ENCODE data around the gene ZBTB32.
"Not testable (repeated sequence)": the region's sequence is repeated elsewhere in the genome, so short reads cannot be mapped to it uniquely, and the experiment has no call there.

Gene ZBTB32

DNA sequence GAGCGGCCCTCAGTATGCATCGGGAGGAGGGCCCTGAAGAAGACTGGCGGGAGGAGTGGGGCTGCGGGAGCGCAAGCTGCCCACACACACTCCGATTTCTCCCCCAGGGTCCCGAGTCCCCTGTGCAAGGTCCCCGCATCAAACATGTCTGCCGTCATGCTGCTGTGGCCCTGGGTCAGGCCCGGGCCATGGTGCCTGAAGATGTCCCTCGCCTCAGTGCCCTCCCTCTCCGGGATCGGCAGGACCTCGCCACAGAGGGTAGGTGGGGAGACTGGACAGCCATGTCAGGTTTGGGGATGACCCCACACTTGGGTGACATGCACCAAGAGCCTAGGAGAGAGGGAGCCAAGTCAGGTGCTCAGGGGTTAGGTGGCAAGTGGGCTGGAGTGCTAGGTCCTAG lies 18.1 kb downstream of the ZBTB32 start:
- DNase-seq = no peak

GRCh38 chr19:35722897-35723296 lies 18.5 kb downstream of the ZBTB32 start:
- DNase-seq = no peak

- no peak for DNase-seq
Observed at GRCh38 chr19:35723671-35724070, 19.3 kb downstream of the ZBTB32 start.

- not testable (repeated sequence) for DNase-seq
Observed at GRCh38 chr19:35724132-35724531, 19.8 kb downstream of the ZBTB32 start.

- no peak for DNase-seq
Observed at GRCh38 chr19:35724560-35724959, 20.2 kb downstream of the ZBTB32 start.

DNA sequence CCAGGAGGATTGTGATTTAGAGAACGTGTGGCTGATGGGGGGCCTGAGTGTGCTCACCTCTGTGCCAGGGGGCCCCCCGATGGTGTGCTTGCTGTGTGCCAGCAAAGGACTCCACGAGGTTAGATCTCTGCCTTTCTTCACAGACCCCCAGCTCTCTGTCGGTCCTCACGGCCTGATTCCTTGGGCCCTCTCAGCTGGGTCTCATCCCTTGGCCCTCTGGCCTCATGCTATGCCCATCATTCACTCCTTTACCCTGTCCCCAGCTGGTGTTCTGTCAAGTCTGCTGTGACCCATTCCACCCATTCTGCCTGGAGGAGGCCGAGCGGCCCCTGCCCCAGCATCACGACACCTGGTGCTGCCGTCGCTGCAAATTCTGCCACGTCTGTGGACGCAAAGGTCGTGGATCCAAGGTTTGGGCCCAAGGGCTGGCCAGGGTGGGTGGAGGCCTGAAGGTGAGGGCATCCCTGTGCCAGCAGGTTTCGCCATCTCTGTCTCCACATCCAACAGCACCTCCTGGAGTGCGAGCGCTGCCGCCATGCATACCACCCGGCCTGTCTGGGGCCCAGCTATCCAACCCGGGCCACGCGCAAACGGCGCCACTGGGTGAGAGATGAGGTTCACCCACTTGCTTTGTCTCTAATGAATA lies 21.0 kb downstream of the ZBTB32 start:
- DNase-seq = no peak

GRCh38 chr19:35727053-35727955 lies 22.9 kb downstream of the ZBTB32 start:
- DNase-seq = no peak

DNA sequence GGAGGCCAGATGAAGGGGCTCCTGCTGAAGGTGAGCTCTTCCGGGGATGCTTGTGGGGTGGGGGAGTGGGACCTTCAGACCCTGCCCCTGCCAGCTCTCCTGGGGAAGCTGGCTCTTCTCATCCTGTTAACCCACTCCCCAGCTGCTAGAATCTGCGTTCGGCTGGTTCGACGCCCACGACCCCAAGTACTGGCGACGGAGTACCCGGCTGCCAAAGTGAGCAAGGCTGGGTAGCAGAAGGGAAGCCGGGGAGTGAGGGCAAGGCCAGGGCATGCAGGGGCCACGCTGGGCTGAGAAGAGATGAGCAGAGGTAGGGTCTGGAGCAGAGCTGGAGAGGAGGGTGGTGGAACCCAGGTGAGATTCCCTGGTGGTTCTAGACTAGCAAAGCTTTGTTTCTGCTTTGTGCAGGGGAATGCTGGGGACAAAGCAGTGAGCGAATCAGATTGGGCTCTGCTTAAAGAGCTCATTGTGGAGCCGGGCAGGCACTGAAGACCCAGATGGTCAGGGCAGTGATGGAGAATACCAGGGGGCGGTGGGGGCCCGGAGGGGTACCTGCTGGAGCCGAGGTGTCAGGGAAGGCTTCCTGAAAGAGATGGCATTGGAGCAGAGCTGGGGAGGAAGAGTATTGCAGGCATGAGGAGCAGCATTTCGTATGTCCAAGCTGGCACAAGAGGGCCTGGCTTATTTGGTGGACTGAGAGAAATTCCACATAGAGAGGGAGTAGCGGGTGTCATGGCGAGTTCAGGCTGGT lies 23.8 kb downstream of the ZBTB32 start:
- DNase-seq = no peak

DNA sequence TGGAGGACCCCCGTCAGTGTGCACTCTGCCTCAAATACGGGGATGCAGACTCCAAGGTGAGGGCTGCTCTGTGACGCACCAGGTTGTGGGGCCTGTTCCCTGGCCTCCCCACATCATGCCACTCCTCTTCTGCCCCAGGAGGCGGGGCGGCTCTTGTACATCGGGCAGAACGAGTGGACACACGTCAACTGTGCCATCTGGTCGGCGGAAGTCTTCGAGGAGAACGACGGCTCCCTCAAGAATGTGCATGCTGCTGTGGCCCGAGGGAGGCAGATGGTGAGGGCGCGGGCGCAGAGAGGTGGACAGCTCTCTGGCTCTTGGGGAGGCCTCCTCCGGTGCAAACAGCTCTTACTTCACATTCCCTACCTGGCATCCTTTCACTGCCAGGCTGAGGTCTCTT lies 24.7 kb downstream of the ZBTB32 start:
- DNase-seq = no peak

DNA sequence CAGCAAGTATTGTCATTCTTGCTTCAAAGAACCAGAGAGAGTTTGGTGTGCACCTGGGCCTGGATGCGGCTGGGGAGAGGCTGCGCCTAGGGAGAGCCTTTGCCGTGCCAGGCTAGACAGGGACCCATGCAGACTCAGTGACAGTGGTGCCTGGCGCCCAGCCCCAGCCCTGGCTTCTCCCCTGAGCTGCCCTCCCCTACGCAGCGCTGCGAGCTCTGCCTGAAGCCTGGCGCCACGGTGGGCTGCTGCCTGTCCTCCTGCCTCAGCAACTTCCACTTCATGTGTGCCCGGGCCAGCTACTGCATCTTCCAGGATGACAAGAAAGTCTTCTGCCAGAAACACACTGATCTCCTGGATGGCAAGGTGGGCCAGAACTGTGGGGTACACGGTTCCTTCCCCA lies 25.4 kb downstream of the ZBTB32 start:
- no peak for DNase-seq

GRCh38 chr19:35730326-35730725 lies 26.0 kb downstream of the ZBTB32 start:
- DNase-seq = no peak

DNA sequence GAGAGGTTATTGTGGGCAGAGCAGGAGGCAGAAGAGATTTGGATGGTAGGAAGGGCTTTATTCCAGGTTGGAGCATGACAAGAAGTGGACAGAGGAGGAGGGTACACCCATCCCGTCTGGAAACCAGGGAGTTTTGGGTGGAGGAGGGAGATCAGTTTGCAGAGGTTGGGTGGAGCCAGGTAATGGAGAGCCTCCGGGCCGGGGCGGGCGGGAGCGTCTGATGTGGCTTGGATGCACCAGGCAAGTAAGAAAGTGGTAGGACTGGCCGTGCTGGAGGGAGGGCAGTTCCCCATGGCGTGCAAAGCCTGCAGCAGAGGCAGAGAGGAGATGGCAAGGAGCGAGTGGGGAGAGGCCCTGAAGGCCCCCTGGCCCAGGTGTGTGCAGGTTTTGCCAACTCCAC lies 27.0 kb downstream of the ZBTB32 start:
- DNase-seq = no peak

DNA sequence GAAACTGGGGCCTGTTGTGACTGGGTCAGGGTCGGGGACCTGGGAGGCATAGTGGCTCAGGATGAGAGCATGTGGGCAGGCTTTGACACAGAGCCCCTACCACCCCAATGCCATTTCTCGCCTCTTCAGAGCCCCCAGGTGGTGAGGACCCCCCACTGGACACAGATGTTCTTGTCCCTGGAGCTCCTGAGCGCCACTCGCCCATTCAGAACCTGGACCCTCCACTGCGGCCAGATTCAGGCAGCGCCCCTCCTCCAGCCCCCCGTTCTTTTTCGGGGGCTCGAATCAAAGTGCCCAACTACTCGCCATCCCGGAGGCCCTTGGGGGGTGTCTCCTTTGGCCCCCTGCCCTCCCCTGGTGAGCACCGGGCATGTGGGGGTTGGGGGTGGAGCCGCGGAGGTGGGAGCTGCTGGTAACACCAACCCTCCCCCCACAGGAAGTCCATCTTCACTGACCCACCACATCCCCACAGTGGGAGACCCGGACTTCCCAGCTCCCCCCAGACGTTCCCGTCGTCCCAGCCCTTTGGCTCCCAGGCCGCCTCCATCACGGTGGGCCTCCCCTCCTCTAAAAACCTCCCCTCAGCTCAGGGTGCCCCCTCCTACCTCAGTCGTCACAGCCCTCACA lies 27.5 kb downstream of the ZBTB32 start:
- DNase-seq = no peak

- no peak for DNase-seq
Observed at GRCh38 chr19:35732540-35733179, 28.3 kb downstream of the ZBTB32 start.

DNA sequence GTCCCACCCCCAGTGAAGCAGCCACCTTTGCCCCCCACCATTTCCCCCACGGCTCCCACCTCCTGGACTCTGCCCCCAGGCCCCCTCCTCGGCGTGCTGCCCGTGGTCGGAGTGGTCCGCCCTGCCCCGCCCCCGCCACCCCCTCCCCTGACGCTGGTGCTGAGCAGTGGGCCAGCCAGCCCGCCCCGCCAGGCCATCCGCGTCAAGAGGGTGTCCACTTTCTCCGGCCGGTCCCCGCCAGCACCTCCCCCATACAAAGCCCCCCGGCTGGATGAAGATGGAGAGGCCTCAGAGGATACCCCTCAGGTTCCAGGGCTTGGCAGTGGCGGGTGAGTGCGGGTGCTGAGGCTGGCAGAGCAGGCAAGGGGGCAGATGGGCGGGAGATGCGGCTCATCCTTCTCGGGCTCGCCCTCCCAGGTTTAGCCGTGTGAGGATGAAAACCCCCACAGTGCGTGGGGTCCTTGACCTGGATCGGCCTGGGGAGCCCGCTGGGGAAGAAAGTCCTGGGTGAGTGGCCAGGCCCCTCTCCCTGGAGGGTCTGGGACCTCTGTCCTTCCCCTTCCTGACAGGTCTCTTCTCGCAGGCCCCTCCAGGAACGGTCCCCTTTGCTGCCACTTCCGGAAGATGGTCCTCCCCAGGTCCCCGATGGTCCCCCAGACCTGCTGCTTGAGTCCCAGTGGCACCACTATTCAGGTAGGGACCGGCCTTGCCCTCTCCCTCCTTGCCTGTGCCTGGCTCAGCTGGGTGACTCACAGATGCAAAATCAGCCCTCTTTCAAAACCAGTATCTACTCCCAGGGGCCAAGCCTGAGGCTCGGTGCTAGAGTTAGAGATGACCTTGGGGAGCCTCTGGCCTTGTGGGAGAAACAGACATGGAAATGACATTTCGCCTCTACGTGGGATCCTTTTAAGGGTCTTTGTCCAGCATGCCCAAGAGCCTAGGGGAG lies 29.1 kb downstream of the ZBTB32 start:
- no peak for DNase-seq

GRCh38 chr19:35734273-35734672 lies 29.9 kb downstream of the ZBTB32 start:
- no peak for DNase-seq

GRCh38 chr19:35734889-35735288 lies 30.5 kb downstream of the ZBTB32 start:
- no peak for DNase-seq

GRCh38 chr19:35736913-35737886 lies 32.8 kb downstream of the ZBTB32 start:
- DNase-seq = no peak

- DNase-seq = no peak
Observed at GRCh38 chr19:35738021-35738886, 33.9 kb downstream of the ZBTB32 start.
